Stimulated activated naive CD4-positive, alpha-beta T cell treated with Interleukin-2 at 50 U/mL for 16 hours (primary cell): ENCODE data around the gene GLRX3.

ENCODE experiments used
- DNase-seq: peaks from one replicate; lab custom pipeline; 2025; lab: John Stamatoyannopoulos, UW

GLRX3 gene

DNA sequence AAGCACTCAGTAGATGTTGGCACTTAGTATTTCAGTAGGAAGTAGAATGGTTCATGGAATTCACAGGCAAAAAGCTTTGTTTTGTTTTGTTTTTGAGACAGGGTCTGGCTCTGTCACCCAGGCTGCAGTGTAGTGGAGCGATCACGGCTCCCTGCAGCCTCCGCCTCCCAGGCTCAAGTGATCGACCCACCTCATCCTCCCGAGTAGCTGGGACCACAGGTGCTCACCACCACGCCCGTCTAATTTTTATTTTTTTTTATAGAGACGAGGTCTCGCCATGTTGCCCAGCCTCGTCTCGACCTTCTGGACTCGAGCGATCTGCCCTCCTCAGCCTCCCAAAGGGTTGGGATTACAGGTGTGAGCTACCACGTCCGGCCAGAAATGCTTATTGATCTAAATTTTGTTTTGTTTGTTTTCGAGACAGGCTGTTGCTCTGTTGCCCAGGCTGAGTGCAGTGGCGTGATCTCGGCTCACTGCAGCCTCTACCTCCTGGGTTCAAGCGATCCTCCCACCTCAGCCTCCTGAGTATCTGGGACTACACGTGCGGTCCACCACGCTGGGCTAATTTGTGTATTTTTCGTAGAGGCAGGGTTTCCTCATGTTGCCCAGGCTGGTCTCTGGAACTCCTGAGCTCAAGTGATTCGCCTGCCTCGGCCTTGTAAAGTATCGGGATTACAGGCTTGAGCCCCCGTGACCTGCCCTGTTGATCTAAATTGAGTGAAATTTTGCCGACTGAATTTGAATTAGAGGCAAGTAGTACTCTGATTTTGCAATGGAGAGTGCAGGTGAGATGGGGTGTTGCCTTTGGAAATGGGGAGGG, 1.7 kb downstream of the GLRX3 start:
- no peak for DNase-seq

DNA sequence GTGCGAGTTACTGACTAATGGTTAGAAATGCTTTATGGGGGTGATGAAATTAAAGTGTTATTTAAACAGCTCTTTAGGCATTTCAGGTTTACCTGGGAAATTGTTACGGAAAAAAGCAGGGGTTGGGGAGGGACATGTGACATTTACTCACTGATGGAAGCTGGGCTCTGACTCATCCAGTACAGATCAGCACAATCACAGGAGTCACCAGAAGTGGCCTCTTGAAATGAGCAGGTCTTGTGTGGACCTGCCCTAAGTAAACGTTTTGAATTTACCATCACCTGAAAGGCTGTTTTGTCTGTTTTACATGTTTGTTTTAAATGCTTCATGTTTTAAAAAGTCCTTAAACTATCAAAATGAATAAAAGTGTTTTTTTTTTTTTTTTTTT, 2.3 kb downstream of the GLRX3 start:
- DNase-seq, result peak; percentile 6

DNA sequence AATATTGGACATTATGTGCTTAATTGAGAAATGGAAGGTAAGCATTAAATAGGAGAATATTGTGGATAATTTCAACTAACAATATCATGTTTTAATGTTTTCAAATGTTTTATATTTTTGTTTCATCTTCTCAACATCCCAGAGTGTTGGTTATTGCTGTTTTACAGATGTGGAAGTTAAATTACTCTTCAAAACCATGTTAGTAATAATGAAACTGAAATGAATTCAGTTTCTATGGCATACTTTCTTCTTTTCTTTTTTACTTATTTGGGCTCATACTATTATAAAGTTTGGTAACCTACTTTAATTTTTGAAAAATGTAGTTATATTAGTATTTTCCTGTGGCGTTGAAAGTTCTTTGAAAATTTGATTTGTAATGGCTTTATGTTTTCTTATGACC, 4.2 kb downstream of the GLRX3 start:
- no peak for DNase-seq

DNA sequence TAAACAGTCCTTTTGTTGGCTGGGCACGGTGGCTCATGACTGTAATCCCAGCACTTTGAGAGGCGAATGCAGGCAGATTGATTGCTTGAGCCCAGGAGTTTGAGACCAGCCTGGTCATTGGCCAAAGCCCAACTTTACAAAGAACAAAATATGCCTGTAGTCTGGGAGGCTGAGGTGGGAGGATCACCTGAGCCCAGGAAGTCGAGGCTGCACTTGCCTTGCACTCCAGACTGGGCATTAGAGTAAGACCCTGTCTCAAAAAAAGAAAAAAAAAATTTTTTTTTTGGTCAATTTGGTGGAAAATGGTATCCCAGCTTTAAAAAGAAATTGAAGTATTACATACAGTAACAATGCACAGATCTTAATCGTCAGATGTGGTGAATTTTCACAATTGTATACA, 4.8 kb downstream of the GLRX3 start:
- DNase-seq, result no peak

DNA sequence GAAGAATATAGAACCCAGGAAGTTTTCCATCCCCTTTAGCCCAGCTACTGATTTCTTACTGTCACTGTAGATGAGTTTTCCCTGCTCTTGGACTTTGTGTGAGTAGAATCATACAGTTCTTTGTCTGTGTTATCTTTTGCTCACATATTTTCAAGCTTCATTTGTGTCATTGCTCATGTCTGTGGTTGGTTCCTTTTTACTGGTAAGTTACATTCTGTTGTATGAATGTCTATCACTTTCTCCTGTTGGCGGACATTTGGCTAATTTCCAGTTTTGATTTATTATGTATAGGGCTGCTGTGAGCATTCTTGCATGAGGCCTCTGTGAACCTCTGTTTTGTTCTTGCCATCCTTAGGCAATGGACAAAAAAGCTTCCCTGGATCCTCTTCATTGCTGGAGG, 5.3 kb downstream of the GLRX3 start:
- no peak for DNase-seq

DNA sequence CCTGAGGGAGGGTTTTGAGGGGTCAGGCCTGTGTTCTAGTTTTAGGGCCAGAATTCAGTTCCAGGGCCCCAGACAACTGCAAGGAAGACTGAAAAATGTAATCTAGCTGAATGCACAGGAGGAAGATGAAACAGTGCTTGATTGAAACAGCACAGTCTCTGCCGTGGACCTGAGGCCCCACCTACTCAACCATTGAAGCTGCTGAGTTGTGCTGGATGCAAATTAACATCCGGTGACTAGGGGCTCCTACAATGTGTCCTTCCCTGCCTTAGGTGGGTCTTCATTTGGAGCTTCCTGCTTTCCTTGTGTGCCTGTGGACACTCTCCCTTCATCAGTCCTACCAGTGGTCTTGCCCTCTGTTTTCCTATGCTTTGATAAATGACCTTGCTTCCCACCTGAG, 5.7 kb downstream of the GLRX3 start:
- no peak for DNase-seq

DNA sequence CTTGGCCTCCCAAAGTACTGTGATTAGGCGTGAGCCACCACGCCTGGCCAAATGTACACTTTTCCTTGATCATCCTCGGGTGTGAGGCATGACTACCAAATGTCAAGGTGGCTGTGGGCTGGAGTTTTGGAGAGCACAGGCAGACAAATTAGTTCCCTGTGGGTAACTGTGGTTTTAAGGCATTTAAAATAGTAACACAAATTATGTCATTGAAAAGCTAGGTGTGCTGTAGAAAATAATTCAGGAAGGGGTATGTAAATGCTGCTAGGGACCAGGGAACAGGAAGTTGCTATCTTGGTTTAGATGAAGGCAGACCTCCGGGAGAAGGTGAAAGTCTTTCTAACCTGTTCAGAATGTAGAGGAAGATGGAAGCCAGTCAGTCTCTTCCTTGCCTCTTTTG, 9.9 kb downstream of the GLRX3 start:
- no peak for DNase-seq

DNA sequence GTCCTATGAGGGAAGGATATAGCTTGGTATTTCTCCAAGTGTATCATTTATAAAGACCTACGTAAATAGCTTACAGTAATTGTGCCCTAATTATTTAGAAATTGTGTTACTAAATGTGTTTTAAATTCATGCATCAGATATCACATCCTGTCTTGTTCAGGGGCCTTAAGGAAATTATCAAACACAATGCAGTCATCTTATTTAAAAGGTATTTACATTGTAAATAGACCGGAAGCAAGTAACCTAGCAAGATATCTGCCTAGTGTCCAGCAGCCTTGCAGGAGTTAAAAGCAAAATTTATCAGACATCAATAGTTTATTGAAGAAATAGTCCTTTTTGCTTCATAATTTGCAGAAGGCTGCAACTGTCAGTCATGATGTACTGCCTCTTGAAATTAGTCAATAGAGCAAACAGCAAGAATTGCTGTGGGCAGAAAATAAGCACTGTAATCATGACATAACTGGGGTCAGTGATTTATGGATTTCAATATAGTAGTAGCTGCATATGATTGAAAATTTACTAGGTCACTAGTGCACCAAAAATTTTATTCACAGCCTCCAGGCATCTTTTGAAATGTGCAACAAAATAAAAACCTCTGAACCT, 23.1 kb downstream of the GLRX3 start:
- no peak for DNase-seq

DNA sequence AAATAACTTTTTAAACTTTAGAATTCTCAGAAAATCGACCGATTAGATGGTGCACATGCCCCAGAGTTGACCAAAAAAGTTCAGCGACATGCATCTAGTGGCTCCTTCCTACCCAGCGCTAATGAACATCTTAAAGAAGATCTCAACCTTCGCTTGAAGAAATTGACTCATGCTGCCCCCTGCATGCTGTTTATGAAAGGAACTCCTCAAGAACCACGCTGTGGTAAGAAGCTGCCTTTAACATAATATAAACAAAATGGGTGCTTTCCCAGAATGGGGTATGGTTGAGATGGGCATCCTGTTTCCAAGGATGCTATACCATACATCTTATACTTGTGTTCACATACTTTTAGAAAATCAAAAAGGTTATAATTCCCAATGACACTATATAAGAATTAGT, 24.6 kb downstream of the GLRX3 start:
- DNase-seq, result no peak

DNA sequence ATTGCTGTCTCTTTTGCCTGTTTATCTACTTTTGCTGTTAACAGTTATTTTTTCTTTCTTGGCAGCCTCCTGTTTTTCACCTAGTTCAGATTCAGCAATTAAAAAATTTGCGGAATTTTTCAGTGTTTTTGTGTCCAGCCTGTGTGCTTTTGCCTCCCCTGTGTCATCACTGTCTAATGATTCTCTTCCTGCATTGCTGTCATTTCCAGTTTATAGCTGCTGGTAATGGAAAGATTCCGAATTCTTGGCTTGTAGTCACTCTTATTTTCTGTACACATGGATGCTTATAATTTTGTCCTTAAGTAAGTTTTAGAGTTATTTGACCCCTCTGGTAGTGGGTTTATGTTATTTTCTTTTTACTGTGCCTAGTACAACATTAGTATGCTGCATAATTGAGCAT, 25.1 kb downstream of the GLRX3 start:
- no peak for DNase-seq

DNA sequence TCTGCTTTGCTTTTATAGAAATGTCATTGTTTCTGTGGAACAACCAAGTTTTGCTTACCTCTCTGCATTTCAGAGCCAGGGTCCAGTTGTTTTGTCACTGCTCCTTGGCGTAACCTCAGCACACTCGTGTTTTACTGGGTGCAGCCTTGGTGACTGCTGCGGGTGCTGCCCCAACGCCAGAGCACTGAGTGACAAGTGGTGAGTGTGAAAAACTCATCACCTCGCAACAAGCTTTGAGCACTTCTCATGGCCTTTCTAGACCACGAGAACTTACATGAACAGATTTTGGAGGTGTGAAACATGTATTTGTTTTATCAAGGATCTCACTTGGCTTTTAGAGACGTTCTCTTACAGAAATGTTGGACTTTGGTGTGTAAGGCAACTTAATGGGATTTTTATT, 31.0 kb downstream of the GLRX3 start:
- no peak for DNase-seq

DNA sequence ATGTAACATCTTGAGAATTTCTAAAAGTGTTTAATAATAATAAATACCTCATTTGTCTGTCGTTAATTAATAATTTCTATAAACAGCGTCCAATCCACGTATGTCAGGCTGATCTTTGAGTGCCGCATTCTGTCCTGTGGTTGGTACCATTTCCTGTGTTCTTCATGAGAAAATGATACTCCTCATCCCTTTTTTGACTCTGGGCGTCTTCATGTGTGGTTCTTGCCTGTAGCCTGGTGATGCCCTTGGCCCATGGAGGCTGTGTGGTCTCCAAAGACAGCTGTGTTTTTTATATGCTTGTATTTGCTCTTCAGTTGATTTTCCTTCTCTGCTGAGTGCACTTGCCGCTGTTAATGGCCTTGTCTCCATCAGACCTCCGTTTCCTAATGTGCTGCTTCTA, 31.5 kb downstream of the GLRX3 start:
- no peak for DNase-seq

DNA sequence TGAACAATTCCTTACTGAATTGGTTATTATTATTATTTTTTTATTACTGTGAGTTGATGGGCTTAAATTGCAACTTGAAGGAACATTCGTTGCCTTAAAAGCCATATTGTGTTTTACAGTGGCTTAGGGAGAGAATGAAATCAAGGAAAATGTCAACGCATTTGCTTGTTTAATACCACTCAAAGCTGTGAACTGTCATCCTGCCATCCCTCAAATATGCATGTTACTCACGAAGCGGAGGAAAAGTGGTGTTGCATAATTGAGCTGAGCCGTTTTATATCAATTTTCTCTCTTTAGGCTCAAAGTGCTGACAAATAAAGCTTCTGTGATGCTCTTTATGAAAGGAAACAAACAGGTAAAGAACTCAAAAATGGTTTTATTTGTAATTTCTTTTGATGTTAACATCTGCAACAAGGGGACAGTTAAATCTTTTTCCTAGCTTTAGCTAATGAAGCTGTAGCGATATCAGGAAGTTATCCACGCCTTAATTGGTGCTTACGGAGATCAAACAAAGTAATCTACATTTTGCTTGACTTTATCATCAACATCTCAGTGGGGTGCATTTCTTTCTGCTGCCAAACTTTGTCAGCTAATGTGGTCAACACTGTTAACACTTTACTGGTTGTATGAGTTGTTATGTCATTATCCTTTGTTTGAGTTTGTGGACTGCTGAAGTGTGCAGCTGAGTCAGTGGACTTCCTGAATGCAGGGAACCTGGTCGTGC, 33.1 kb downstream of the GLRX3 start:
- no peak for DNase-seq

DNA sequence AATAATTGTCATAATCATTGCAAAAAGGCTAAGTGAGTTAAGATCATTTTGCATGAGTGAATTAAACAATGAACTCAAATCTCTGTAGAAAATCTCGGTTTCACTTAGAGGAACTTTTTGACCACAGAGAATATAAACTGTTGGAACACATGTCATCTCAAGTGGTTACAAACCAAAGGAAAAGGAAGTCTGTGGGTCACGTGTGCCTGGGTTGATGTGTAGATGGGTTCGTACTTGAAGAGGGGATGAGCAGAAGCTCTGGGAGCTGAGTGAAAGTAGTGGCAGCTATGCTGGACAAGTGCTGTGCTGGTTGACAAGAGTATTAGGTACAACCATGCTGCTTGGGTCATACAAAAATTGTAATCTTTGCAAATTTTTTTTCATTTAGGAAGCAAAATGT, 35.0 kb downstream of the GLRX3 start:
- DNase-seq, result no peak

DNA sequence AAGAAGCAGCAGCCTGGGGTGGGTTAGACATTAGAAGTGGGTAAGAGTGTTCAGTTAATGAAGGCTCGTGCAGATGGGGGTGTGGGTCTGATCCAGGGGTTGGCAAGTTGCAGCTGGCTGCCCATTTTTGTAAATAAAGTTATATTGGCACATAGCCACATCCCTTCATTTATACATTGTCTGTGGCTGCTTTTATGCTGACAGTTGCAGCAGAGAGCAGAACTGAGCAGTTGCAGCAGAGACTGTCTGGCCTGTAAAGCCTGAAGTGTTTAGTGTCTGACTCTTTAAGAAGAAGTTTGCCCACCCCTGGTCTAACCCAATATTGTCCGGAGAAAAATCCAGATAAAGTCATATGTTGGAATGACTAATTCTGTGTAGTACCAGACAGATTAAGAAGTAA, 38.1 kb downstream of the GLRX3 start:
- DNase-seq, result no peak

DNA sequence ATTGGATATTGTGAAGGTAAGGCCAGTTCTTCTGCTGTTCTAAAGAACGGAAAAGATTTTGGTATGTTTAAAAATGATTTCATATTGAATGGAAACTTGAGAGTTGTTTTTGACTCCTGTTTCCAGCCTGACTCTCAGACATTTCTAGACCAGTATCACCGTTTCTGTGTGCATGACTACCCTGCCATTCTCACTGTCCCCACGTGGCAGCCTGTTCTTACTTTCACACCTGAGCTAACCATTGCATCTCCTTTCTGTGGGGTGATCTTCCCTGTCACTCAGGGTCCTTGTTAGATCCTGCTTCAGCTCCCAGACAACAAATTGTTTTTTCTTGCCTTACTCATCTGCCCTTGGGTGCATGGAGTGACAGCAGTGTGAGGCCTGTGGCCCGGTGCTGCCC, 38.9 kb downstream of the GLRX3 start:
- no peak for DNase-seq

DNA sequence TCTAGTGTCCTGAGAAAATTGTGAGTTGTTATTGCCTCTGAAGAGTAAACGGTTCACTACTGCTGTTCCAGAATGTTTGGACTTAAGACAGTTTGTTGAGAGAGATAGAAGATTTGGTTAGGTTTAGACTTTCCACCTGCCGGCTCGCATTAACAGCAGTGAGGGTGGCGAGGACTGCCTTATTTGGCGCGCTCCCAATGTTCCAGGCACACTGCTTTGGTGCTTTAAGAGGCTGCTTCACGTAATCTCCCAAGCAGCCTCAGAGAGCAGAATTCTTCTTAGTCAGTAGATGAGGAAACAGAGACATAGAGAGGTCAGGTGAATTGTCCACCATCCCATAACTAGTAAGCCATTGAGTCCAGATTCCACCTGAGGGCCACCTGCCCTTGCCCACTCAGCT, 41.1 kb downstream of the GLRX3 start:
- no peak for DNase-seq

DNA sequence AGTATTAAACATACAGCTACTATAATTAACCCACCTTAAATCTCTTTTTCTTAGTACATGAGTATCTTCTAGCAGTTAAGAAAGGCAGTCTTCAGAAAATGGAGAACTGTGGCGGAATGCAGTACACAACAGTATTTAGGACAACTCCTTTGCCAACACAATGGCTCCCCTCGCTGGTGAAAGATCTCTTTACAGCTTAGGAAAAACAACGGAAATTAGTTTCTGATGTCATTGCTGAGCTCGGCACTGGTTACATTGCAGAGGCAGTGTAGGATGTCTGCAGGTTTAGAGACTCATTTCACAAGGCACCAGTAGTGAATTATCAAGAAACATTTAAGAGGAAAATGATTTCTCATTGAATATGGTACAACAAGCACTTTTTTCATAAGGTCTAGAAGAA, 43.4 kb downstream of the GLRX3 start:
- DNase-seq, result peak; percentile 6

DNA sequence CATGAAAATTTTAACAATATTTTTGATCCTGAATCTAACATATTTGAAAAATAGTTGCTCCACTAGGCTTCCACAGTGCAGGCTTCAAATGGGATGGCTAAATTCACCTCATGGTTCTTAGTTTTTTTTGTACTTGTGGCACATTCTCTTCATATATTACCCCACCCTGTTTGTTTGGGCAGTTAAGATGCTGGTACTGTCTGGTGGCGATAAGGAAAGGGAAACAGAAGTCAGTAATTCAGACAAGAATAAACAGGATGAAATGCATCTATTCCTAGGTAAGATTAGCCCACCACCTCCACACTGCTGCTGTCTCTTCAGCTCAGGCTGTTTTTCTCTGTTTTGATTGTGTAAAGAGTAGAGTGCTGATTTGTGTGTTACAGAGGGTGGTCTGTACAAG, 44.2 kb downstream of the GLRX3 start:
- no peak for DNase-seq

DNA sequence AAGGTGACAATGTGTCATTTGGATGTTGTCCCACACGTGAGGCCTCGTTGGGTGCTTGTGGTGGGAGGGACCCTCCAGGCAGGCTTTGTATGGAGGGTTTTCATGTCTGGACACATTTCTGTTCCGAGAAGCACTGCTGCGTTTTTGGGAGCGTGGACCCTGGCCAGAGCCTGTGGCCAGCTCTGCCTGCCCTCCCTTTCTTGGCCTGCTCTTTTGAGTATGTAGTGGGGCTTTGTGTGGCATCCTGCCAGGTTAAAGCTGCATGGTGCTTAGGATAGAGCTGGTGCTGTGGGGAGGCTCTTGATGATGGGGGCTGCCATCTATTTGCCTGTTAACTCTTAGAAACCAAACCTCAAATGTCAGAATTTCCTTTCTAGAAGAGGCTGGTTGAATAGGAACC, 45.7 kb downstream of the GLRX3 start:
- no peak for DNase-seq

DNA sequence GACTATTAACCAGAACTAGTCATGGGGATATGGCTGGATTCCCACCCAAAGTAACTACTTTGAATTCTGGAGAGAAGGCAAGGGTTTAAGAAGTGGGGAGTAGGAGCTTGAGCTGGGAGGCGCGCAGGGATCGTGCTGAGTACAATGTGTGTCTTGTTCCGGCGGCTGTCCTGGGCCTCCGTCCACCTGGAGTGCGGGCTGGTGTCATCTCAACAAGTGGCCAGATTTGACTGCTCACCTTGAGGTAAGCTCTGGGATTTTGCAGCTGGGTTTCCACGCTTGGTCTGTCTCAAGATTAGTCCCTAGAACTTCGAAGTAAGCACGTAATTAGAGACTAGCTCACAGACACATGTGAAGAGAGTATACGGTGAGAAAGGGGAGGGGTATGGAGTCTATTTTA, 49.4 kb downstream of the GLRX3 start:
- no peak for DNase-seq

DNA sequence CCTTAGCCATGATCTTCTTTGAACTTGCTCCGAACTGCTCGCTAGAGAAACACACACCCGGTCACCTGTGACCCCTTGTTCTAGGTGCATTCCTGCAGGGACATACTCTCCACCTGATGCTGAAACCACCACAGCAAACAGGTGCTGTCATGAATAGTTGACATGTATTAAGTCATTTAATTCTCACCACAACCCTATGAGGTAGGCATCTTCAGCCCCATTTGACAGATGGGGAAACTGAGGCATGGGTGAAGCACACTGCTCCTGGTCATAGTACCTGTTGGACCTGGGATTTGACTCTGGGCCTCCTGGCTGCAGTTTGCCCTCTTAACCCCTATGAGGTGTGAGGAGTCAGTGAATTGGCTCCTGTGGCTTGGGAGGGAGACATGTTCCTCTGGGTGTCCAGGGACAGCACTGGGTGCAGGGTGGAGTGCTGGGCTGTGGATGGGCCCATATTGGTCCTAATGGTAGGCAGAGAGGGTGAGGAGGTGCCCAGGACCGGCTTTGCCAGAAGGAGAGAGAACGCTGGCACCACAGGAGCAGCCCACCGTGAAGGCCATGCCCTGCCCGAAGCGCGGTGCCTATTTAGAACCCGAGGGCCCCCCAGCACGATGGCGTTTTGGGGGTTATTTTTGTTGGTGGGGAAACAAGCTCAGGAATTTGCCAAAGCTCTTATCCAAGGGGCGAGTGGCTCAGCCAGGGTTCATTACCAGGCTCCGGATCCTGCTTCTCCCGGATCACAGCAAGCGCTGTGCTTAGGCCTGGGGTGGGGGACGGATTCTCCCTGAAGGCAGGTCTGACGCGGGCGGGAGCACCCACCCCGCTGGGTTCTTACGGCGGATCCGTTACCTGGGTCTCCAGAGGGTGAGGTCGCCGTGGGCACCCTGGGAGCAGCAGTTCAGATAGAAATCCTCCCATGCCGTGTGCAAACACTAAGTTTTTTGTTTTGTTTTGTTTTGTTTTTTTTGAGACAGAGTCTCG, 52.3 kb downstream of the GLRX3 start:
- no peak for DNase-seq
